Spleen (tissue), 11 donors: ENCODE measurements around the gene NRCAM. TPM values are rescaled to one million over a fixed set of nuclear protein-coding genes. Genes with fewer than 3 reads are reported as not detected.

ENCODE experiments used
- DNase-seq: peaks from one replicate; pipeline ENCODE4 v3.0.0-alpha.2; 2020
- H3K27ac ChIP-seq, 8 donors: fragments of 200-600 bp; sonication (generic) in 7 of 8; 1 replicate in 4 of 8; 2 replicates in 4 of 8; pipeline versions ENCODE4 v1.5.0 to v1.8.0; 2016 to 2021; ENCODE audit warnings: inconsistent platforms in 4 of 8, mild to moderate bottlenecking in 4 of 8, moderate library complexity in 1 of 8
- H3K27me3 ChIP-seq, 7 donors: fragments of 200-600 bp; sonication (generic) in 6 of 7; replicated peaks in 1 of 7; 1 replicate in 4 of 7; 2 replicates in 3 of 7; pipeline versions ENCODE4 v1.5.0 to v1.8.0; 2016 to 2021; ENCODE audit warnings: inconsistent platforms in 3 of 7, mild to moderate bottlenecking in 1 of 7
- H3K36me3 ChIP-seq, 6 donors: fragments of 200-600 bp; sonication (generic) in 5 of 6; 1 replicate in 4 of 6; 2 replicates in 2 of 6; pipeline versions ENCODE4 v1.5.0 to v1.8.0; 2016 to 2021; ENCODE audit warnings: inconsistent platforms in 2 of 6
- H3K4me1 ChIP-seq, 6 donors: fragments of 200-600 bp; sonication (generic) in 5 of 6; 1 replicate in 3 of 6; 2 replicates in 3 of 6; pipeline versions ENCODE4 v1.5.0 to v1.8.0; 2016 to 2021; ENCODE audit warnings: inconsistent platforms in 3 of 6
- H3K4me3 ChIP-seq, 8 donors: fragments of 200-600 bp; sonication (generic) in 7 of 8; 1 replicate in 4 of 8; 2 replicates in 4 of 8; pipeline versions ENCODE4 v1.5.0 to v1.8.0; 2016 to 2021; ENCODE audit warnings: inconsistent platforms in 4 of 8, mild to moderate bottlenecking in 4 of 8, moderate library complexity in 2 of 8
- H3K9me3 ChIP-seq, 8 donors: fragments of 200-600 bp; sonication (generic) in 7 of 8; 1 replicate in 4 of 8; 2 replicates in 4 of 8; pipeline versions ENCODE4 v1.5.0 to v1.8.0; 2016 to 2021; ENCODE audit warnings: inconsistent platforms in 4 of 8
- POLR2A ChIP-seq, 3 donors: fragments of 450-650 bp; IDR thresholded peaks; one replicate each; pipeline ENCODE4 v1.5.1; 2017; ENCODE audit warnings: antibody characterized with exemption in 3 of 3, mild to moderate bottlenecking in 1 of 3
- POLR2AphosphoS5 ChIP-seq, 3 donors: sonication (generic); formaldehyde crosslinking; IDR thresholded peaks; one replicate each; pipeline ENCODE4 v1.5.1; 2017; ENCODE audit warnings: antibody characterized with exemption in 3 of 3
- WGBS, 5 donors: extraction: QIAGEN DNeasy Blood & Tissue Kit in 3 of 5; methylation state at CpG; one replicate each; pipeline versions ENCODE4 v1.1.5 to v1.1.7; 2013 to 2018; 5-methylcytosine and 5-hydroxymethylcytosine counted together
- intact Hi-C: fragments of 100-400 bp; cut with DNase I; formaldehyde crosslinking; loops from one replicate; pipeline ENCODE4 v1.15.0; 2023; ENCODE audit warnings: low total_unique reads
- polyA plus RNA-seq, 3 donors: library from polyadenylated mRNA; stranded (reverse); fragments of 200-250 nt; gene quantifications; one replicate each; pipeline ENCODE4 v1.2.1, GENCODE V29; 2013
- total RNA-seq, 7 donors: library from RNA; depleted of rRNA in 3 of 7; stranded (reverse); fragments of >200 nt in 3 of 7; fragmentation: NEBNext Ultra II Directional in 4 of 7; extraction: Animal tissue kit (Norgen Biotek cat#: 25700) in 4 of 7; gene quantifications; one replicate each; pipeline versions ENCODE4 v1.1.0 to v1.2.1, GENCODE V29; 2016 to 2021
- TF ChIP-seq, protein P1 (sequence below), 11 experiments: fragments of 200-600 bp in 7 of 11; fragments of 450-650 bp in 4 of 11; sonication (generic) in 4 of 11; IDR thresholded peaks in 8 of 11; conservative IDR thresholded peaks in 3 of 11; 1 replicate in 7 of 11; 2 replicates in 4 of 11; pipeline versions ENCODE4 v1.4.0 to v1.8.0; 2016 to 2021; ENCODE audit warnings: antibody characterized with exemption in 11 of 11, inconsistent platforms in 4 of 11, mild to moderate bottlenecking in 1 of 11
- donor health status: healthy with polysubstance abuse.
- donor health status: DM: no; HTN: no; CAD: no; lungs with moderate emphysema.
- donor health status: DM: no; HTN: no; CAD: no.
- donor health status: Bipolar disorder and iron deficiency.
- donor health status: healthy.
- donor health status: DM: no; HTN: no; CAD: no.
- donor health status: DM: yes; HTN: yes; CAD: no.

Gene NRCAM
- total and polyA plus RNA-seq, 10 donors = 4.1 to 88.5 (median 15.0) TPM

DNA sequence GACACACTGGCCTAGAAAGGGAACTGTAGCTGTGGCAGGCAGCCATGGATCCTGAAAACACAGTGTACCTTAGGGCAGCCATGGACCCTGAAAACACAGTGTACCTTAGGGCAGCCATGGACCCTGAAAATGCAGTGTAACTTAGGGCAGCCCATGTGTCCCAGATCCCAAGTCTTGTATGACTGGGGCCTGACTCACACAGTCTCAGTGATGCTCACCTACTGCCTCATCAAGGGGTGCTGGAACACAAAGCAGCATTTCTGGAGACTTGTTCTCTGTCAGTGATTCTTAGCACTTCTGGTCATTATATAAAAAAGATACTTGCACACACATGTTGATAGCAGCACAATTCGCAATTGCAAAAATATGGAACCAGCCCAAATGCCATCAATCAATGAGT, 255.9 kb downstream of the NRCAM start:
- Histone ChIP-seq H3K27ac (no peak overlapping the region), H3K4me3 (no peak overlapping the region), H3K9me3 (no peaks in the 10 kb centered on the region), H3K4me1 (no peaks in the 10 kb centered on the region), H3K27me3 (peaks cover 0 to 5% (median 0%) of the 10 kb centered on the region in 7 donors), H3K36me3 (no peaks in the 10 kb centered on the region)
- TF ChIP-seq, protein P1, sequence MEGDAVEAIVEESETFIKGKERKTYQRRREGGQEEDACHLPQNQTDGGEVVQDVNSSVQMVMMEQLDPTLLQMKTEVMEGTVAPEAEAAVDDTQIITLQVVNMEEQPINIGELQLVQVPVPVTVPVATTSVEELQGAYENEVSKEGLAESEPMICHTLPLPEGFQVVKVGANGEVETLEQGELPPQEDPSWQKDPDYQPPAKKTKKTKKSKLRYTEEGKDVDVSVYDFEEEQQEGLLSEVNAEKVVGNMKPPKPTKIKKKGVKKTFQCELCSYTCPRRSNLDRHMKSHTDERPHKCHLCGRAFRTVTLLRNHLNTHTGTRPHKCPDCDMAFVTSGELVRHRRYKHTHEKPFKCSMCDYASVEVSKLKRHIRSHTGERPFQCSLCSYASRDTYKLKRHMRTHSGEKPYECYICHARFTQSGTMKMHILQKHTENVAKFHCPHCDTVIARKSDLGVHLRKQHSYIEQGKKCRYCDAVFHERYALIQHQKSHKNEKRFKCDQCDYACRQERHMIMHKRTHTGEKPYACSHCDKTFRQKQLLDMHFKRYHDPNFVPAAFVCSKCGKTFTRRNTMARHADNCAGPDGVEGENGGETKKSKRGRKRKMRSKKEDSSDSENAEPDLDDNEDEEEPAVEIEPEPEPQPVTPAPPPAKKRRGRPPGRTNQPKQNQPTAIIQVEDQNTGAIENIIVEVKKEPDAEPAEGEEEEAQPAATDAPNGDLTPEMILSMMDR (IDR thresholded peaks at IDR 0.05 in 8 of 11, conservative IDR thresholded peaks at IDR 0.05 in 3 of 11) = no peak
- TF ChIP-seq POLR2AphosphoS5 (IDR thresholded peaks at IDR 0.05) (no peak), POLR2A (IDR thresholded peaks at IDR 0.05) (no peak)
- DNase-seq = no peak
- intact Hi-C loops = no loop called here
- 86 to 95% (median 88%) methylated on average over 1 of the region's 1 CpG for WGBS, 5 donors

DNA sequence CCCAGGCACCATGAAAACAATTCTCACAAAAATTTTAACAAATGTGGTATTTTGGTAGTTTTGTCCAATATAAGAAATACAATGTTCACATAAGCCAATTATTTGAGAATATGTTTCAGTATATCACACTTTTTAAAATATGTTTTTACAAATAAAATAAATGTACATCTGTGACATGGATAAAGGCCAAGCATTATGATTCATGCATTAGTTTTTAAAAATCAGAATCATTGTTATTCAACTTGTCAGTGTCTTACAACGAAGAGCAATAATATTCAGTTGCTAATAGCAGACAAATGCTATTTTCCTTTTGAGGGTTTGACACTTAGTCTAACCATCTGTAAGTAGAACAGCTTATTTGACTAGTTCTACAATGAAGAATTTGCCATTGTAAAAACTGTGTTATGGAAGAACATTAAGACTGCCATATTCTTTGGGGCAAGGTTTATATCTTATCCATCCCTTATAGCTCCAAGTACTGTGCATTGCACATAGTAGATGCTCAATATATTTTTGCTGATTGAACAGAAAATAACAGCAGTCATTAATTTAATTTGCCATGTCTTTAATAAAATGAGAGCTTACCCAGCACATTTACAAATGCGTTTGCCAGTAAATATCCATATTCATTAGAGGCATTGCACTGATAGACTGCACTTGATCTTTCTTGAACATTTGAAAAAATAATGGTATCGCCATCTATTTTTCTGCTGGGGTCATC, 258.7 kb downstream of the NRCAM start:
- H3K36me3 ChIP-seq = no peaks in the 10 kb centered on the region
- no peaks in the 10 kb centered on the region for H3K27me3 ChIP-seq
- no peak overlapping the region for H3K27ac ChIP-seq
- H3K4me1 ChIP-seq = no peaks in the 10 kb centered on the region
- no peak for DNase-seq
- TF ChIP-seq, protein P1 (IDR thresholded peaks at IDR 0.05 in 8 of 11, conservative IDR thresholded peaks at IDR 0.05 in 3 of 11) = no peak
- TF ChIP-seq POLR2AphosphoS5 (IDR thresholded peaks at IDR 0.05) (no peak), POLR2A (IDR thresholded peaks at IDR 0.05) (no peak)
- WGBS, 5 donors = 85 to 91% (median 89%) methylated on average over 3 of the region's 3 CpGs
- H3K9me3 ChIP-seq = no peaks in the 10 kb centered on the region
- H3K4me3 ChIP-seq = no peak overlapping the region
- intact Hi-C loops = no loop called here

DNA sequence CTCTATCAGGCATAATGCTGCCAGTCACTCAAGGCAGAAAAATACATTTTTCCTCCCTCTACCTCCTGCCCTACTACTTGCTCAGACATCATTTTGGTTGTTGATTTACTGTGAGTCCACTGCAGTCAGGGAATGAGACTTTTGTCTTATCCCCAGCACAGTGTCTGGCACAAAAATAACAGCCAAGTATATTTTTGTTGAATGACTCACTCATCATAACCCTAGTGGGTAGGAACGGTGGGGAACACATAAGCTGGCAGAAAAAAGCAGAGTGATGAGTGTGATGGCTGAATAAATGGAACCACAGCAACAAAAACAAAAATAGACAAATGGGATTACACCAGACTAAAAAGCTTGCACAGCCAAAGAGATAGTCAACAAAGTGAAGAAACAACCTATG, 260.2 kb downstream of the NRCAM start:
- DNase-seq = no peak
- Histone ChIP-seq H3K36me3 (no peaks in the 10 kb centered on the region), H3K9me3 (no peaks in the 10 kb centered on the region), H3K27me3 (no peaks in the 10 kb centered on the region), H3K4me1 (no peaks in the 10 kb centered on the region), H3K4me3 (no peak overlapping the region), H3K27ac (no peak overlapping the region)
- WGBS, 5 donors = 51 to 88% (median 61%) methylated on average over 1 of the region's 1 CpG
- TF ChIP-seq POLR2A (IDR thresholded peaks at IDR 0.05) (no peak), POLR2AphosphoS5 (IDR thresholded peaks at IDR 0.05) (no peak)
- TF ChIP-seq, protein P1 (IDR thresholded peaks at IDR 0.05 in 8 of 11, conservative IDR thresholded peaks at IDR 0.05 in 3 of 11) = no peak
- intact Hi-C loops = no loop called here

DNA sequence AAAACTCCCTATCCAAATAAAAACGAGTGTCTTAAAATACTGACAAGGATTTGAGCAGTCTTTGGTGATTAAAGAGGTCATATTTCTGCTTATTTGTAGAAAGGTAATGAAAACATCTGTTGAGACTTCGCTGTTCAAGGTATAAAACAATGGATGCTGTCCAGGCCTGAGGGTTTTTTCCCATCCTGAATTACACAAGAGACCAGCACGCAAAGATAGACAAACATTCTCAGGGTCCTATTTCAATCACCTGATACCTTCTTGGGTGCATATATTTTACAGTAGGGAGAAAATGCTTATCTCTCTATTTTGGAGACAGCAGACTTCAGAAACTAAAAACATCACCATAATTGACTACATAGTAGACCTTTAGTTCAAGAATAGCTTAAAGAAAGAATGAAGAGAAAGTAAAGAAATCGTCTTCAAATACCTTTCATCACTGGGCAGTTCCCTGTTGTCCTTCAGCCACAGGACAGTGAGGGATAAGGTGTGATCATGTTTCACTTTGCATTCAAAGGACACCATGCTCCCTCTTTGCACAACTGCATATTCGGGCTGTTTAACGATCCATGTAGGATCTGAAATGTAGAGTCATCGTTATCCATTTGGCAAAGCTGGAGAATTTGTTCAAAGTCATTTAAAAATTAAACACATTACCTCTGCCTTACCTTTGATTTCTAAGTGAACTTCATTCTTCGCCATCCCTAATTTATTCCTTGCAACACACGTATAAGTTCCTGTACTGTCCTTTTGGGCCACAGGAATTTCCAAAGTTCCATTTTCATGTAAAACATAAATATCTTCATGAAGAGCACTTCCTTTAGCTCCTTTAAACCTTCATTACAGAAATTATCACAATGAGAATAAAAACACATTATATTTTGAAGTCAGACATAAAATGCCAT, 262.4 kb downstream of the NRCAM start:
- DNase-seq = no peak
- Histone ChIP-seq H3K4me3 (no peak overlapping the region), H3K4me1 (no peaks in the 10 kb centered on the region), H3K36me3 (no peaks in the 10 kb centered on the region), H3K27ac (no peak overlapping the region), H3K27me3 (no peaks in the 10 kb centered on the region), H3K9me3 (no peaks in the 10 kb centered on the region)
- TF ChIP-seq, protein P1 (IDR thresholded peaks at IDR 0.05 in 8 of 11, conservative IDR thresholded peaks at IDR 0.05 in 3 of 11) = no peak
- TF ChIP-seq POLR2AphosphoS5 (IDR thresholded peaks at IDR 0.05) (no peak), POLR2A (IDR thresholded peaks at IDR 0.05) (no peak)
- 70 to 82% (median 76%) methylated on average over 9 of the region's 9 CpGs for WGBS, 5 donors
- intact Hi-C loops = no loop called here
